BJ (cell line): Measurements from ENCODE around the gene FAM117B. TPM values are rescaled to one million over a fixed set of nuclear protein-coding genes. Genes with fewer than 3 reads are reported as not detected.

Source experiments
- CTCF ChIA-PET: fragments of 350-600 bp; formaldehyde crosslinking; extraction: SDS; loops from one replicate; lab custom pipeline; 2021; ENCODE audit warnings: antibody characterized with exemption, inconsistent platforms; lab: Yijun Ruan, JAX
- POLR2A ChIA-PET: fragments of 300-600 bp; sonication (Branson Sonifier 250); formaldehyde crosslinking; extraction: SDS; loops from one replicate; lab custom pipeline; 2021; ENCODE audit warnings: antibody characterized with exemption; lab: Charles Lee
- DNase-seq: peaks from one replicate; pipeline ENCODE4 v3.0.0-alpha.2; 2011; ENCODE audit warnings: low read depth
- H3K27me3 ChIP-seq: 2 replicates; pipeline ENCODE4 v1.6.0; 2011; ENCODE audit warnings: low read length; ENCODE audit not compliant: control insufficient read depth, insufficient read depth
- H3K36me3 ChIP-seq: 2 replicates; pipeline ENCODE4 v1.5.1; 2011; ENCODE audit warnings: low read length; ENCODE audit not compliant: control insufficient read depth, insufficient read depth
- H3K4me3 ChIP-seq: 2 replicates; pipeline ENCODE4 v1.5.1; 2011; ENCODE audit warnings: low read depth, mild to moderate bottlenecking, control low read depth, low read length
- polyA plus RNA-seq: library from polyadenylated mRNA; depleted of rRNA; stranded (reverse); fragments of >200 nt; gene quantifications from 2 replicates; pipeline ENCODE4 v1.2.3, GENCODE V29; 2011
- TF ChIP-seq, protein P1 (sequence below): IDR thresholded peaks from 2 replicates; pipeline ENCODE4 v1.5.1; 2011; ENCODE audit warnings: low read depth, mild to moderate bottlenecking, control low read depth, inconsistent platforms, low read length, moderate library complexity; ENCODE audit not compliant: insufficient read depth

FAM117B gene
- polyA plus RNA-seq, 1 experiment, result 0.29 TPM

DNA sequence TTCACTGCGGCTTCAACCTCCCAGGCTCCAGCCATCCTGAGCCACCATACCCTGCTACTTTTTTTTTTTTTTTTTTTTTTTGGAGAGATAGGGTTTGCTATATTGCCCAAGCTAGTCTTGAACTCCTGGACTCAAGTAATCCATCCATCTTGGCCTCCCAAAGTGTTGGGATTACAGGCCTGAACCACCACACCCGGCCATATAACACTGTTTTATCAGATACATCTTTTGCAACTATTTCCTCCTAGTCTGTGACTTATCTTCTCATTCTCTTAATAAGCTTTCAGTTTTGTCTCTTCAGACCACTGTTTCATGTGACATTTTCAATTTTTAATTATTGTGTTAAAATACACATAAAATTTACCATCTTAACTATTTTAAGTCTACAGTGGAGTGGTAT, 35.7 kb upstream of the FAM117B start:
- no peak for DNase-seq
- no peaks in the 10 kb centered on the region for H3K36me3 ChIP-seq
- CTCF ChIA-PET, result interaction anchor here (2.9 kb wide), 1 partner anchor 9 kb away, joined by 30 read pairs; no protein-coding TSS in a partner anchor
- POLR2A ChIA-PET, result no interaction called here
- H3K27me3 ChIP-seq, result no peaks in the 10 kb centered on the region
- H3K4me3 ChIP-seq, result no peak overlapping the region
- TF ChIP-seq, protein P1, sequence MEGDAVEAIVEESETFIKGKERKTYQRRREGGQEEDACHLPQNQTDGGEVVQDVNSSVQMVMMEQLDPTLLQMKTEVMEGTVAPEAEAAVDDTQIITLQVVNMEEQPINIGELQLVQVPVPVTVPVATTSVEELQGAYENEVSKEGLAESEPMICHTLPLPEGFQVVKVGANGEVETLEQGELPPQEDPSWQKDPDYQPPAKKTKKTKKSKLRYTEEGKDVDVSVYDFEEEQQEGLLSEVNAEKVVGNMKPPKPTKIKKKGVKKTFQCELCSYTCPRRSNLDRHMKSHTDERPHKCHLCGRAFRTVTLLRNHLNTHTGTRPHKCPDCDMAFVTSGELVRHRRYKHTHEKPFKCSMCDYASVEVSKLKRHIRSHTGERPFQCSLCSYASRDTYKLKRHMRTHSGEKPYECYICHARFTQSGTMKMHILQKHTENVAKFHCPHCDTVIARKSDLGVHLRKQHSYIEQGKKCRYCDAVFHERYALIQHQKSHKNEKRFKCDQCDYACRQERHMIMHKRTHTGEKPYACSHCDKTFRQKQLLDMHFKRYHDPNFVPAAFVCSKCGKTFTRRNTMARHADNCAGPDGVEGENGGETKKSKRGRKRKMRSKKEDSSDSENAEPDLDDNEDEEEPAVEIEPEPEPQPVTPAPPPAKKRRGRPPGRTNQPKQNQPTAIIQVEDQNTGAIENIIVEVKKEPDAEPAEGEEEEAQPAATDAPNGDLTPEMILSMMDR, result no peak

DNA sequence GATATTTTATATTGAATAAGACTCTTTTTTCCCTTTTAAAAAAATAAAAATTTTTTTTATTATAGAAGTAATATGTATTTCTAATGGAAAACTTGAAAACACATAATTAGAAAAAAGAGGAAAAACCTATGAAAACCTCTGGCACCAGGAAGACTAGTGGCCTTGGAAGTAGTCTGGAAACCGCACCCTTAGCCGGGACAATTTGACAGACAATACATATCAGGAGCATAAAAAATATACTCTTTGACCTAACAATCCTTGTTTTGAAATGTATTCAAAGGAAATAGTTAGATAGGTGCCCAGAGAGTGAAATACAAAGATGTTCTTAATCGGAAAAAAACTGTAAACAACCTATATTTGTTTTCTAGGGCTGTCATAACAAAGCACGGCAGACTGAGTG, 34.9 kb upstream of the FAM117B start:
- ChIA-PET CTCF (interaction anchor here (2.9 kb wide), 1 partner anchor 10 kb away, joined by 30 read pairs; no protein-coding TSS in a partner anchor), POLR2A (no interaction called here)
- H3K27me3 ChIP-seq, result no peaks in the 10 kb centered on the region
- DNase-seq, result no peak
- TF ChIP-seq, protein P1, result no peak
- H3K4me3 ChIP-seq, result no peak overlapping the region
- no peaks in the 10 kb centered on the region for H3K36me3 ChIP-seq

DNA sequence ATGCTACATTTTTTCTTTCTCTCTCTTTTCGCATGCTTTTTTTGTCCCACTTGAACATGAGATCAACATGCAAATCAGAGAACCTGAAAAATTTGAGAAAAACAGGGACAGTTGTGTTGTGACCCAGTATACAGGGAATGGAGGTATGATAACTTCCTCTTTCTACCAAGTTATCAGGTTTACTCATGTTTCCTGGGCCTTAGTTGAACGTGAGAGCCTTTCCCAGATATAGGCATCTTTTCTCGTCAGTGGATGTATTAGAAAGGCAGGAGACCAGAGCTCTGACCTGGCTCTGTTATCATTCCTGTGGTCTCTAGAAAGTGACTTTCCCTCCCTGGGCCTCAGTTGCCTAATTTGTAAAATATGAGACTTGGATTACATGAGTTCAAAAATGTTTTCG, 30.1 kb upstream of the FAM117B start:
- ChIA-PET CTCF (no interaction called here), POLR2A (no interaction called here)
- TF ChIP-seq, protein P1, result no peak
- DNase-seq, result no peak
- Histone ChIP-seq H3K4me3 (no peak overlapping the region), H3K36me3 (no peaks in the 10 kb centered on the region), H3K27me3 (no peaks in the 10 kb centered on the region)

DNA sequence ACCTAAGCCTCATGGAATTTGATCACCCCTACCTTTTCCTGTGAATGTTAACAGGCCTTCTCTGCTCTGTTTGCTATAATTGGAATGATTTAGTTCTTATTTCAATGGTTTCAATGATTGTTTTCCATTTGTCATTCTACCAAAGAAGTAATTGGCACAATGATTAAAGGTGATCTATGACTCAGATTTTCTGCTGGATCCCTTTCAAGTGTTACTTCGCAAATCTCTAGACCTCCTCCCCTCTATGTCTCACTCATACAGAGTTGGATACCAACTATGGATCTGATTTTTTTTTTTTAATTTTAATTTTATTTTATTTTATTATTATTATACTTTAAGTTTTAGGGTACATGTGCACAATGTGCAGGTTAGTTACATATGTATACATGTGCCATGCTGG, 29.6 kb upstream of the FAM117B start:
- ChIA-PET POLR2A (no interaction called here), CTCF (no interaction called here)
- Histone ChIP-seq H3K36me3 (no peaks in the 10 kb centered on the region), H3K27me3 (no peaks in the 10 kb centered on the region), H3K4me3 (no peak overlapping the region)
- TF ChIP-seq, protein P1, result no peak
- no peak for DNase-seq

DNA sequence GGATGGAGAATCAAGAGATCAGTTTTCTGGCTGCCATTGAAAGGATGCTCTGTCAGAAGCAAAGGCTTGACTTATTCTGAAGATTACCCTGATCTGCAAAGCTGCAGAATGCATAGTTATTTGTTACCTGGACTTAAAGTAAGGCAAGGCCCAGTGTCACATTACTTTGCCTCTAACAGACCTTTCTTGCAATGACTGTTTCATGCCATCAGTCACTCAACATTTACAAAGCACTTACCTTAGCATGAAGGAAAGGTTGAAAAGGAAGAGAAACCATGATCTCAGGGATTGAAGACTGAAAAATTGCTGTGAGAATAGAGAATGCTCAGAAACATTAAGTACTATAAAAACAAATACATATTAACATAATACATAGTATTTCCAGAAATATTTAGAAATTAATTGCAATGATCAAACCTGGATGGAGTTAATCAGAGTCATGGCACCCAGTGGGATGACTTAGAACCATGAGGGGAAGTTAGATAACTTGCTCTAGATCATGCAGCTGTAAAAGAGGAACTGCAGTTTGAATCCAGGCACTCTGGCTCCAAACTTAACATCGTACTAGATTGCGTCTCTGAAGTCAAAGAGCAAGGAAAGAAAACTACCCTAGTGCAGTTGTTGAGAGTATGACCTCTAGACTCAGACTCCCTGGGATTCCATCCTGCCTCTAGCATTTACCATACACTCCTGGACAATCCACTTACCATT, 26.5 kb upstream of the FAM117B start:
- Histone ChIP-seq H3K36me3 (no peaks in the 10 kb centered on the region), H3K4me3 (no peak overlapping the region), H3K27me3 (no peaks in the 10 kb centered on the region)
- ChIA-PET POLR2A (no interaction called here), CTCF (no interaction called here)
- DNase-seq, result no peak
- TF ChIP-seq, protein P1, result no peak
